Mesothelial cell of epicardium (in vitro differentiated cells): Measurements from ENCODE around the gene GATA5. TPM values are rescaled to one million over a fixed set of nuclear protein-coding genes. Genes with fewer than 3 reads are reported as not detected.

Experiments
- DNase-seq, 2 experiments: peaks; one replicate each; pipeline ENCODE4 v3.0.0; 2021; ENCODE audit warnings: low spot score in 2 of 2; ENCODE audit not compliant: unreplicated experiment in 2 of 2
- H3K27ac Mint-ChIP-seq: 2 replicates; pipeline ENCODE4 v1.8.0; 2021; ENCODE audit warnings: mixed read lengths
- H3K27me3 Mint-ChIP-seq: 2 replicates; pipeline ENCODE4 v1.8.0; 2021; ENCODE audit warnings: low read depth, mixed read lengths
- H3K36me3 Mint-ChIP-seq: 2 replicates; pipeline ENCODE4 v1.8.0; 2021; ENCODE audit warnings: mixed read lengths
- H3K4me1 Mint-ChIP-seq: 2 replicates; pipeline ENCODE4 v1.8.0; 2021; ENCODE audit warnings: mixed read lengths
- H3K4me3 Mint-ChIP-seq: 2 replicates; pipeline ENCODE4 v1.8.0; 2021; ENCODE audit warnings: mild to moderate bottlenecking, moderate library complexity, mixed read lengths
- H3K9me3 Mint-ChIP-seq: 2 replicates; pipeline ENCODE4 v1.8.0; 2021; ENCODE audit warnings: mixed read lengths
- total RNA-seq: library from RNA; stranded (reverse); gene quantifications from 3 replicates; pipeline ENCODE4 v1.2.1, GENCODE V29; 2021
- TF ChIP-seq, protein P1 (sequence below): fragments of 200-600 bp; sonication (generic); IDR thresholded peaks from one replicate; pipeline ENCODE4 v1.5.0; 2021; ENCODE audit warnings: antibody characterized with exemption; ENCODE audit not compliant: unreplicated experiment

GATA5 gene
- total RNA-seq, 1 donor from 2014 or later, result 27.5 TPM

DNA sequence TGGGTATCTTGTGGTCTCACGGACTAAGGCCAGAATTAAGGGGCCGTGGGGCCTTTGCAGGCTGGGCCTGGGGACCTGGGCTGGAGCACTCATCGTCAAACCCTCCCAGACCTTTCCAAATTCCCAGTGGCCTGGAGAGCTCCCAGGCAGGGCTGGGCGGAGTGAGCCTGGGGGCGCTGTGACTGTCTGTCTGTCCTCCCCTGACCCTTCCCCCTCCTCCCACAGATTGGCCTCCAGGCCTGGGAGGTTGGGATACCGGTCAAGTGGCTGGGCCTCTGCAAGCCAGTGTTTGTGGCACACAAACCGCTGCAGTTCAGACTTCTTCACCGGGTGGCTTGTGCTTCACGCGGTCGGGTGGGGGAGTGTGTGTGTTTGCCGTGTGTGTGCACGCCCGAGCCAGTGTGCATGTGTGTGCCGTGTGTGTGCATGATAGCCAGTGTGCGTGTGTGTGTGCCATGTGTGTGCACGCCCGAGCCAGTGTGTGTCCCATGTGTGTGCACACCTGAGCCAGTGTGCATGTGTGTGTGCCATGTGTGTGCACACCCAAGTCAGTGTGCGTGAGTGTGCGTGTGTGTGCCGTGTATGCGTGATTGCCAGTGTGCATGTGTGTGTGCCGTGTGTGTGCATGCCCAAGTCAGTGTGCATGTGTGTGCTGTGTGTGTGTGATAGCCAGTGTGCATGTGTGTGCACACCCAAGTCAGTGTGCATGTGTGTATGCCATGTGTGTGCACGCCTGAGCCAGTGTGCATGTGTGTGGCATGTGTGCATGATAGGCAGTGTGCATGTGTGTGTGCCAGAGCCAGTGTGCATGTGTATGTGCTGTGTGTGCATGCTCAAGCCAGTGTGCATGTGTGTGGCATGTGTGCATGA is 54.7 kb downstream of the GATA5 start:
- Mint-ChIP-seq H3K9me3 (no peaks in the 10 kb centered on the region), H3K4me1 (peaks cover 24% of the 10 kb centered on the region), H3K27ac (no peak overlapping the region), H3K27me3 (no peaks in the 10 kb centered on the region), H3K36me3 (no peaks in the 10 kb centered on the region), H3K4me3 (no peak overlapping the region)
- TF ChIP-seq, protein P1, sequence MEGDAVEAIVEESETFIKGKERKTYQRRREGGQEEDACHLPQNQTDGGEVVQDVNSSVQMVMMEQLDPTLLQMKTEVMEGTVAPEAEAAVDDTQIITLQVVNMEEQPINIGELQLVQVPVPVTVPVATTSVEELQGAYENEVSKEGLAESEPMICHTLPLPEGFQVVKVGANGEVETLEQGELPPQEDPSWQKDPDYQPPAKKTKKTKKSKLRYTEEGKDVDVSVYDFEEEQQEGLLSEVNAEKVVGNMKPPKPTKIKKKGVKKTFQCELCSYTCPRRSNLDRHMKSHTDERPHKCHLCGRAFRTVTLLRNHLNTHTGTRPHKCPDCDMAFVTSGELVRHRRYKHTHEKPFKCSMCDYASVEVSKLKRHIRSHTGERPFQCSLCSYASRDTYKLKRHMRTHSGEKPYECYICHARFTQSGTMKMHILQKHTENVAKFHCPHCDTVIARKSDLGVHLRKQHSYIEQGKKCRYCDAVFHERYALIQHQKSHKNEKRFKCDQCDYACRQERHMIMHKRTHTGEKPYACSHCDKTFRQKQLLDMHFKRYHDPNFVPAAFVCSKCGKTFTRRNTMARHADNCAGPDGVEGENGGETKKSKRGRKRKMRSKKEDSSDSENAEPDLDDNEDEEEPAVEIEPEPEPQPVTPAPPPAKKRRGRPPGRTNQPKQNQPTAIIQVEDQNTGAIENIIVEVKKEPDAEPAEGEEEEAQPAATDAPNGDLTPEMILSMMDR, result no peak
- DNase-seq, result no peak

DNA sequence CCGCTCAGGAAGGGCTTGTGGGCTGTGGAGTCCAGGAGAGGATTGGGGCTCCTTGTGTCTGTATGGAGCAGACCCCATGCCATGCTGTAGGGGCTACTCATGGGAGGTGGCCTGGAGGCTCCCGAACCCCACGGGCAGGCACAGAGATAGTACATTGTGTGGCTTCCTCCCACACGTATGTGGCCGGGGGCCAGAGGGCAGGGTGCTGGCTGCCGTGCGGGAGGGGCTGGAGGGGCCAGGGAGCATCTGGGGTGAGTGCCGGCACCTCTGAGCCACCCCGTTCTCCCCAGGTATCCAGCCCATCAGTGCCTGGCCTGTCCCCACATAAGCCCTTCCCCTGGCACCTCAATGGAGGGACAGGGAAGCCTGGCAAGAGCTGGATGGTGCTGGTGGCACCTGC is 56.0 kb downstream of the GATA5 start:
- Mint-ChIP-seq H3K4me3 (no peak overlapping the region), H3K36me3 (no peaks in the 10 kb centered on the region), H3K4me1 (peaks cover 19% of the 10 kb centered on the region), H3K9me3 (no peaks in the 10 kb centered on the region), H3K27me3 (no peaks in the 10 kb centered on the region), H3K27ac (no peak overlapping the region)
- TF ChIP-seq, protein P1, result no peak
- no peak for DNase-seq

DNA sequence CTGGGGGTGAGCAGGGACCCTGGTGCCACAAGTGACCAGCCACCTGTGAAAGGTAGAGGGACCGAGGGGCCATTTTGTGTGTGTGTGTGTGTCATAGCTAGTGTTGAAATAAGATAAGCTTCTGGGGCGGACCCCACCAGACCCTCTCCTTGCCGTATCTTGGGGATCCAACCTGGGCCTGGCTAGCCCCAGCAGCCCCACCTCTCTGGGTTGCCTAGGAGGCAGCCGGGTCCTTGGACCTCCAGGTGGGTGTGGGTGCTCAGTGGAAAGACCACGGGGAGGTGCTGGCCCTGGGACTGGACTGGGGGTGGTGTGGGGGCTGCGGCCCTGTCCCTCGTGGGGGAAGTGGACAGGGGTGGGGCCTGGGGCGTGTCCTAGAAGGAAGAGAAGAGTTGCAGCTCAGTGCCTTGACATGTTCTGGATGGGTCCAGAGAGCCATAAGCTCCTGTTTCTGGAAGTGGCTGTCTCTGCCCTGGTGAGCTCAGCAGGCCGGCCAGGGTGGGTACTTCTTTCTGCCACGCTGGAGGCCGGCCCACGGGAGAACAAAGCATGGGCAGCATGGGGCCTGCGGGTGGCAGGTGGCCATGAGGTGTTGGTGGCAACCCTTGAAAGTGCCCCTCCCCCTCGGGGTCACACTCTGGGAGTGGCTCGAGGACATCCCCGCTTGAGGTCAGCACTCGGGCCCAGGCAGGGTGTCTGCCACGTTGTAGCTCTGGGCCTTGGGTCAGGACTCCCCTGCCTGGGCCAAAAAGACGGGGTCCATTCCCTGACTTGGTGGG is 56.9 kb downstream of the GATA5 start:
- no peak overlapping the region for H3K27ac Mint-ChIP-seq
- H3K9me3 Mint-ChIP-seq, result no peaks in the 10 kb centered on the region

DNA sequence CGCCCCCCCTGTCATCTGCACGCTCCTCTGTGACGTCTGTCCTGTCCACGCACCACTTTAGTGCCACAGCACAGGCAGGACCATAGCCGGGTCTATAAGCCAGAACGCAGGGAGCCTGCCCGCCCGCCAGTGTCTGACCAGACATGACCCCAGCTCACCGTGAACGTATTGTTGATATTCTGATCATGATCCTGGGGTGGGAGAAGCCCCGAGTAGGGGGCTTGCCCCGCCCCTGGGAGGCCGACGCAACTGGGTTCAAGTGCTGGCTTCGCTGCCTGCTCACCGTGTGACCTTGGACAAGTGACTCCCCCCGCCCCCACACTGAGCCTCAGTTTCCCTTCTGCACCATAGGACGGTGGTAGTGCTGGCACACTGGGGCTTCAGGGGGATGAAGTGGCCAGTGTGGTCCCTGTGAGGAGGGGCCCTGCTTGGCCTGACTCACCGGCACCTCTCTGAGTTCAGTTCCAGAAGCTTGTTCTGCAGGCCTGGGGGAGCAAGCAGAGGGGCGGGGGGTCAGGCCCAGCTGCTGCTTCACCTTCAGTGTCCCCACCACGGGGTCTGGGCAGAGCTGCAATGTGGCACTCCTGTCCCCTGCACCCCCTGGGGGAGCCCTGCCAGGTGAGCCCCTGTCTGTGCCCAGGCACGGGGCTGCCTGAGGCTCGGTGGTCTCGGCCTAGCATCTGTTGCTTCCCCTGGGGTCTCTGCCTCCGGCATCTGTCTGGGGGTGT is 57.6 kb downstream of the GATA5 start:
- no peaks in the 10 kb centered on the region for H3K36me3 Mint-ChIP-seq

More for the DNA sequence above, 56.9 kb downstream of the GATA5 start:
- no peak for DNase-seq
- TF ChIP-seq, protein P1, result no peak
- Mint-ChIP-seq H3K27me3 (no peaks in the 10 kb centered on the region), H3K4me1 (peaks cover 13% of the 10 kb centered on the region), H3K36me3 (no peaks in the 10 kb centered on the region), H3K4me3 (no peak overlapping the region)

More for the DNA sequence above, 57.6 kb downstream of the GATA5 start:
- Mint-ChIP-seq H3K27ac (no peak overlapping the region), H3K27me3 (no peaks in the 10 kb centered on the region), H3K4me1 (peaks cover 9% of the 10 kb centered on the region), H3K9me3 (no peaks in the 10 kb centered on the region), H3K4me3 (no peak overlapping the region)
- TF ChIP-seq, protein P1, result no peak
- no peak for DNase-seq
